ENCODE measurements around the gene ZGRF1. TPM values are rescaled to one million over a fixed set of nuclear protein-coding genes. Genes with fewer than 3 reads are reported as not detected.

The ZGRF1 gene
- 9.9 and 20.1 TPM in 2 replicates for total RNA-seq

GRCh38 chr4:112636688-112637551, at the start of gene ZGRF1, which contains the start of gene LARP7:
Gene ZGRF1, minus strand, starts transcription at chr4:112636909. Its CDS starts 3,733 bp downstream, at chr4:112633176.
Gene LARP7, plus strand, starts transcription at chr4:112637143. Its CDS starts 7,527 bp downstream, at chr4:112644670.

GRCh38 chr4:112516066-112516470, 120.6 kb downstream of the ZGRF1 start, which contains the start of gene NEUROG2:
Gene NEUROG2, minus strand, starts transcription at chr4:112516180. Its CDS starts 705 bp downstream, at chr4:112515475.

Small RNA genes within 50 kb of the gene (small RNA-seq; reads per million reads assigned to genes)
- gene MIR302A: 0.22 reads per million
- gene MIR302C: not detected
- not detected for gene MIR302D
- gene MIR367: not detected

Other genes starting within 250 kb of the ZGRF1 start
- not detected in 2 replicates for gene NEUROG2, start 120.7 kb downstream of the ZGRF1 start, total RNA-seq
- gene LARP7, start 234 bp upstream of the ZGRF1 start, total RNA-seq: 19.8 and 22.7 TPM in 2 replicates

All from subcutaneous preadipocyte (primary cell).